Measurements from ENCODE around the gene NAA38. TPM values are rescaled to one million over a fixed set of nuclear protein-coding genes. Genes with fewer than 3 reads are reported as not detected.
A peak's percentile ranks its signal among the peaks of the same experiment; 100 is the strongest.

The NAA38 gene, protein sequence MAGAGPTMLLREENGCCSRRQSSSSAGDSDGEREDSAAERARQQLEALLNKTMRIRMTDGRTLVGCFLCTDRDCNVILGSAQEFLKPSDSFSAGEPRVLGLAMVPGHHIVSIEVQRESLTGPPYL
- total RNA-seq = 100 to 1,000 TPM in 1 of 2 donors, 10 to 100 TPM in 1; 59.5 to 133 TPM

DNA sequence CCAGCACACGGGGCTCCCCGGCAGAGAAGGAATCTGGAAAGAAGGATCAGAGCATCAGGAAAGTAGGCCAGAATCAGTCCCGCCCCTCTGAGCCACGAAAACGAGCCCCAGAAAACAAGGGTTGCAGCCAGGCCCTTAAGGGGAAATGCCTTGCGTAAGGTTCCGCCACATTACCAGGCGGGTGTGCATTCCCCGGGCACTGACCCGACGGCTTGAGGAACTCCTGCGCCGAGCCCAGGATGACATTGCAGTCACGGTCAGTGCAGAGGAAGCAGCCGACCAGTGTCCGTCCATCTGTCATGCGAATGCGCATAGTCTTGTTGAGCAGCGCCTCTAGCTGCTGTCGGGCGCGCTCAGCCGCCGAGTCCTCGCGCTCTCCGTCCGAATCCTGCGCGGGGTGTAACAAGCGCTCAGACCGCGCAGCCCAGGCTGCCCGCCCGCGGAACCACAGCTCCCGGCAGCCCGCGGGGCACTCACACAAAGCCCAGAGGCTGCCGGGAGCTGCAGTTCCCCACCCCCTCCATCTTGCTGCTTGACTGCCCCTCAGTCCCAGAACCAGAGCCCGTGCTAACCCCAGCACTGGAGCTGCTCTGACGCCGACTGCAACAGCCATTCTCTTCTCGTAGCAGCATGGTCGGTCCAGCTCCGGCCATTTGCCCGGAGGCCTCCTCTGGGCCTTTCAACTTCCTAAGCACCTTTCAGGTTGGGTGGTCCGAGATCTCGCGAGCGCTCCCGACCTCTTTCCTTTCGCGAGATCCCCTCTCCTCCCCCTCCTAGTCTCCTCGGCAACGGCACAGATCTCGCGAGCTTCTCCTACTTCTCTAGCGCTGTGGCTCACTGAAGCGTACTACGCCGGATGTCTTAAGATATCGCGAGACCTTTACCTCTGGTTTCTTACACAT is at the start of gene NAA38:
Gene NAA38, minus strand, starts transcription at position 749 of the 902 bp plus-strand sequence. Its CDS starts 96 bp downstream, at position 653.
- H3K36me3 ChIP-seq = peaks cover 7% of the 10 kb centered on the region

DNA sequence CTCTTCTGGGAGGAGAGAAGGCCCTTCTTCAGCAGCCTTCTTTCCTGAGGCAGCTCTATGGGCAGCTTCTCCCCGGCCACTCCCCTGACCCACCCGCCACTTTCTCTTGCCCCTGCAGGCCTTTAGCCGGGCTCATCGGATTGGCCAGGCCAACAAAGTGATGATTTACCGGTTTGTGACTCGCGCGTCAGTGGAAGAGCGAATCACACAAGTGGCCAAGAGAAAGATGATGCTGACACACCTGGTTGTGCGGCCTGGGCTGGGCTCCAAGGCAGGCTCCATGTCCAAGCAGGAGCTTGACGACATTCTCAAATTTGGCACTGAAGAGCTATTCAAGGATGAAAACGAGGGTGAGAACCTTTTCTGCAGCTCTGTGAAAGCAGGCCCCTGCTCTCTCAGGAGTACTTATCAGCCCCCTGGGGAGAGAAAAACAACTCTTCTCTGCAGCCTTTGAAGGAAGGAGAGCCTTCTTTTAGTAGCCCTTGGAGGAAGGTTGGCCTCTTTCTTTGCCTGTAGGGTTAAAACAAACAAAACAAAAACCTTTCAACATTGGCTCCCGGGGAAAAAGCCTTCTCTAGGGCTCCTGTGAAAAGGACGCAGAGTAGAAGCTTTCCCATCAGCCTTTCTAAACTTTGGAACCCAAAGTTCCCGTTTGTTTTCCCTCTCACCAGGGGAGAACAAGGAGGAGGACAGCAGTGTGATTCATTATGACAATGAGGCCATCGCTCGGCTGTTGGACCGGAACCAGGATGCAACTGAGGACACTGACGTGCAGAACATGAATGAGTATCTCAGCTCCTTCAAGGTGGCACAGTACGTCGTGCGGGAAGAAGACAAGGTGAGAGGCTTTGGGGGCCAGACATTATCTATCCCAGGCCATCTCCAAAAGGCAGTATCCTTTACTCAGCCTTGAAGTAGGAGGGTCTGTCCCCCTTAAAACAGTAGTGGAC is 46.1 kb upstream of the NAA38 start:
- intact Hi-C loops (cut with DNase I) = loop anchor here (10.0 kb wide), 1 partner anchor 159 kb away; no protein-coding TSS in a partner anchor

More for the DNA sequence above, at the start of gene NAA38:
- peak within 1 kb of the TSS; percentile 95 for H3K27ac ChIP-seq
- intact Hi-C loops (cut with DNase I) = no loop called here
- DNase-seq = peak; percentile 97
- peak within 1 kb of the TSS; percentile 65 to 96 for H3K9ac ChIP-seq (ENCODE audit: low read depth in 2 of 2, low read length in 2 of 2)
- peaks cover 18% of the 10 kb centered on the region for H3K4me1 ChIP-seq
- peak within 1 kb of the TSS; percentile 80 for H3K4me3 ChIP-seq
- TF ChIP-seq, protein P1, sequence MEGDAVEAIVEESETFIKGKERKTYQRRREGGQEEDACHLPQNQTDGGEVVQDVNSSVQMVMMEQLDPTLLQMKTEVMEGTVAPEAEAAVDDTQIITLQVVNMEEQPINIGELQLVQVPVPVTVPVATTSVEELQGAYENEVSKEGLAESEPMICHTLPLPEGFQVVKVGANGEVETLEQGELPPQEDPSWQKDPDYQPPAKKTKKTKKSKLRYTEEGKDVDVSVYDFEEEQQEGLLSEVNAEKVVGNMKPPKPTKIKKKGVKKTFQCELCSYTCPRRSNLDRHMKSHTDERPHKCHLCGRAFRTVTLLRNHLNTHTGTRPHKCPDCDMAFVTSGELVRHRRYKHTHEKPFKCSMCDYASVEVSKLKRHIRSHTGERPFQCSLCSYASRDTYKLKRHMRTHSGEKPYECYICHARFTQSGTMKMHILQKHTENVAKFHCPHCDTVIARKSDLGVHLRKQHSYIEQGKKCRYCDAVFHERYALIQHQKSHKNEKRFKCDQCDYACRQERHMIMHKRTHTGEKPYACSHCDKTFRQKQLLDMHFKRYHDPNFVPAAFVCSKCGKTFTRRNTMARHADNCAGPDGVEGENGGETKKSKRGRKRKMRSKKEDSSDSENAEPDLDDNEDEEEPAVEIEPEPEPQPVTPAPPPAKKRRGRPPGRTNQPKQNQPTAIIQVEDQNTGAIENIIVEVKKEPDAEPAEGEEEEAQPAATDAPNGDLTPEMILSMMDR (IDR thresholded peaks at IDR 0.05) = peak; percentile 29
- no peaks in the 10 kb centered on the region for H3K9me3 ChIP-seq
- H3K27me3 ChIP-seq = no peaks in the 10 kb centered on the region

DNA sequence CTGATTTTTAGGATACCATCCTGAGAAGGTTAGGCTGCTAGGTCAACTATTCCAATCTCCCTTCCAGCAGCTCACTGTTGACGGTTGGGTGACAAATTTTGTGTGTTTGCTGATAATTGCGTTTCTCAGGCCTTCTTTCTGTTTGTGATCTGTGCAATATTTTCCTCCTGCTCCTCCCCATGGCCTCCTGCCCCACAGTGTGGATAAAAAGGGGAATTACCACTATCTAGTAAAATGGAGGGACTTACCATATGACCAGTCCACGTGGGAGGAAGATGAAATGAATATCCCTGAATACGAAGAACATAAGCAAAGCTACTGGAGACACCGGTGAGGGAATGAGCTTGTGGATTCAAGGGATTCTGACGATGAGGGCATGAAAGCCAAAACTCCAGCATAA is 40.4 kb upstream of the NAA38 start:
- no peak for DNase-seq
- Histone ChIP-seq H3K36me3 (peaks cover 20% of the 10 kb centered on the region), H3K9me3 (no peaks in the 10 kb centered on the region), H3K27me3 (no peaks in the 10 kb centered on the region), H3K9ac (ENCODE audit: low read depth in 2 of 2, low read length in 2 of 2) (no peak overlapping the region), H3K4me3 (no peak overlapping the region), H3K27ac (no peak overlapping the region), H3K4me1 (no peaks in the 10 kb centered on the region)
- intact Hi-C loops (cut with DNase I) = no loop called here
- TF ChIP-seq, protein P1 (IDR thresholded peaks at IDR 0.05) = peak; percentile 42

More for the DNA sequence above, 46.1 kb upstream of the NAA38 start:
- TF ChIP-seq, protein P1 (IDR thresholded peaks at IDR 0.05) = no peak
- Histone ChIP-seq H3K4me3 (no peak overlapping the region), H3K4me1 (no peaks in the 10 kb centered on the region), H3K9ac (ENCODE audit: low read depth in 2 of 2, low read length in 2 of 2) (no peak overlapping the region), H3K27me3 (no peaks in the 10 kb centered on the region), H3K9me3 (no peaks in the 10 kb centered on the region), H3K27ac (no peak overlapping the region), H3K36me3 (peaks cover 34% of the 10 kb centered on the region)
- no peak for DNase-seq

DNA sequence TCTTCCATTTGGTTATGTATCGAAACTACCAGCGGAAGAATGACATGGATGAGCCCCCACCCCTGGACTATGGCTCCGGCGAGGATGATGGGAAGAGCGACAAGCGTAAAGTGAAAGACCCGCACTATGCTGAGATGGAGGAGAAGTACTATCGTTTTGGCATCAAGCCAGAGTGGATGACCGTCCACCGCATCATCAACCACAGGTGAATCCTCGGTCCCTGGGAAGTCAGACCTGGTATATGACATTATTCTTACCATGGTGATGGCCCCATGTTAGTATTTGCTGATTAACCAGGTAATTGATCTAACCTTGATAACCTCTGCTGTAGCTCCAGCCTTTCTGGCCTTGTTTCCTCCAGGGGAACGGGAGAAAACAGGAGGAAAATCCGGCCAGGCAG is 39.7 kb upstream of the NAA38 start:
- TF ChIP-seq, protein P1 (IDR thresholded peaks at IDR 0.05) = no peak
- H3K36me3 ChIP-seq = peaks cover 20% of the 10 kb centered on the region
- H3K27me3 ChIP-seq = no peaks in the 10 kb centered on the region
- no peaks in the 10 kb centered on the region for H3K4me1 ChIP-seq
- intact Hi-C loops (cut with DNase I) = no loop called here
- no peak overlapping the region for H3K27ac ChIP-seq
- no peak overlapping the region for H3K4me3 ChIP-seq
- no peaks in the 10 kb centered on the region for H3K9me3 ChIP-seq
- no peak overlapping the region for H3K9ac ChIP-seq (ENCODE audit: low read depth in 2 of 2, low read length in 2 of 2)
- DNase-seq = no peak

DNA sequence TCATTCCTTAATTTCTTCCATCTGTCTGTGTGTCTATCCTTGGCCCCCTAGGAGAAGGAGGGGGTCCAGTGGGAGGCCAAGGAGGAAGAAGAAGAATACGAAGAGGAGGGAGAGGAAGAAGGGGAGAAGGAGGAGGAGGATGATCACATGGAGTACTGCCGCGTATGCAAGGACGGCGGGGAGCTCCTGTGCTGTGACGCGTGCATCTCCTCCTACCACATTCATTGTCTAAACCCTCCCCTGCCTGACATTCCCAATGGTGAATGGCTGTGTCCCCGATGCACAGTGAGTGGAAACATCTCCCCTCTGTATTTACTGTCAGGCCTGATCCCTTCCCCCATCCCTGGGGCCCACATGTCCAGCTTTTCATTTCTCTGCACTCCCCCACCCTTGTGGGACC is 37.5 kb upstream of the NAA38 start:
- no peaks in the 10 kb centered on the region for H3K9me3 ChIP-seq
- H3K36me3 ChIP-seq = peaks cover 20% of the 10 kb centered on the region
- peaks cover under 1% of the 10 kb centered on the region for H3K4me1 ChIP-seq
- H3K27me3 ChIP-seq = no peaks in the 10 kb centered on the region
- TF ChIP-seq, protein P1 (IDR thresholded peaks at IDR 0.05) = no peak
- intact Hi-C loops (cut with DNase I) = loop anchor here (2.0 kb wide), 1 partner anchor 64 kb away; no protein-coding TSS in a partner anchor
- H3K4me3 ChIP-seq = no peak overlapping the region
- no peak for DNase-seq
- H3K27ac ChIP-seq = no peak overlapping the region
- H3K9ac ChIP-seq (ENCODE audit: low read depth in 2 of 2, low read length in 2 of 2) = no peak overlapping the region
